ENCODE data around the gene PALLD. TPM values are rescaled to one million over a fixed set of nuclear protein-coding genes. Genes with fewer than 3 reads are reported as not detected.

Gene PALLD
- total RNA-seq, 1 experiment from 2014 or later, result 23.7 TPM

DNA sequence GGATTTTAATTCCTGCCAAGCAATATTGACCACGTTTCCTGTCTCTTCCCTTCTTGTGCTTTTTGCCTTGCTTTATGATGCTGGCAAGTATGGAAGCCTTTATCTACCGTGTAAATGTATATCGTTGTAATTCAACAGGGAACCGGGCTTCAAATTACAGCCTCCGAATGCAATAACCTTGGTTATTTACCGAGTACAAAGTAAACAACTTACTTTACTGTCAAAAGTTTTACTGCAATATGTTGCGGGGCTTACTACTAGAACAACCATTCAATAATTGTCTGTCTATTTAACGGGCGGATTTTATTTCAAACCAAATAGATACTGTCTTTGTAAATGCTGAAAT lies 73.1 kb downstream of the PALLD start:
- ChIA-PET CTCF (no interaction called here), POLR2A (no interaction called here)
- H3K4me1 Mint-ChIP-seq, result peaks cover 12% of the 10 kb centered on the region
- no peaks in the 10 kb centered on the region for H3K9me3 Mint-ChIP-seq
- TF ChIP-seq FOXP4 (CRISPR knock-in tag; IDR thresholded peaks at IDR 0.05), result no peak
- no peak for TF ChIP-seq NFE2L1 (CRISPR knock-in tag; IDR thresholded peaks at IDR 0.05)
- TF ChIP-seq NR2C2 (CRISPR knock-in tag; IDR thresholded peaks at IDR 0.05), result no peak
- no peak for TF ChIP-seq ZBTB21 (CRISPR knock-in tag; IDR thresholded peaks at IDR 0.05; ENCODE audit: borderline replicate concordance)
- TF ChIP-seq NFYB (CRISPR knock-in tag; conservative IDR thresholded peaks at IDR 0.05; ENCODE audit: low read depth), result no peak
- TF ChIP-seq, protein P1, sequence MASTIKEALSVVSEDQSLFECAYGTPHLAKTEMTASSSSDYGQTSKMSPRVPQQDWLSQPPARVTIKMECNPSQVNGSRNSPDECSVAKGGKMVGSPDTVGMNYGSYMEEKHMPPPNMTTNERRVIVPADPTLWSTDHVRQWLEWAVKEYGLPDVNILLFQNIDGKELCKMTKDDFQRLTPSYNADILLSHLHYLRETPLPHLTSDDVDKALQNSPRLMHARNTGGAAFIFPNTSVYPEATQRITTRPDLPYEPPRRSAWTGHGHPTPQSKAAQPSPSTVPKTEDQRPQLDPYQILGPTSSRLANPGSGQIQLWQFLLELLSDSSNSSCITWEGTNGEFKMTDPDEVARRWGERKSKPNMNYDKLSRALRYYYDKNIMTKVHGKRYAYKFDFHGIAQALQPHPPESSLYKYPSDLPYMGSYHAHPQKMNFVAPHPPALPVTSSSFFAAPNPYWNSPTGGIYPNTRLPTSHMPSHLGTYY (CRISPR knock-in tag; IDR thresholded peaks at IDR 0.05), result no peak
- TF ChIP-seq EMX1 (CRISPR knock-in tag; IDR thresholded peaks at IDR 0.05), result no peak
- TF ChIP-seq FOXK1 (CRISPR knock-in tag; IDR thresholded peaks at IDR 0.05), result no peak
- TF ChIP-seq GTF2I (CRISPR knock-in tag; conservative IDR thresholded peaks at IDR 0.05), result no peak
- TF ChIP-seq IRF2 (CRISPR knock-in tag; IDR thresholded peaks at IDR 0.05; ENCODE audit: borderline replicate concordance, low read depth), result no peak
- TF ChIP-seq MYBL2 (CRISPR knock-in tag; IDR thresholded peaks at IDR 0.05), result no peak
- TF ChIP-seq STAT6 (CRISPR knock-in tag; conservative IDR thresholded peaks at IDR 0.05; ENCODE audit: low read depth), result no peak
- TF ChIP-seq MXD4 (CRISPR knock-in tag; IDR thresholded peaks at IDR 0.05; ENCODE audit: borderline replicate concordance), result no peak
- TF ChIP-seq, protein P2, sequence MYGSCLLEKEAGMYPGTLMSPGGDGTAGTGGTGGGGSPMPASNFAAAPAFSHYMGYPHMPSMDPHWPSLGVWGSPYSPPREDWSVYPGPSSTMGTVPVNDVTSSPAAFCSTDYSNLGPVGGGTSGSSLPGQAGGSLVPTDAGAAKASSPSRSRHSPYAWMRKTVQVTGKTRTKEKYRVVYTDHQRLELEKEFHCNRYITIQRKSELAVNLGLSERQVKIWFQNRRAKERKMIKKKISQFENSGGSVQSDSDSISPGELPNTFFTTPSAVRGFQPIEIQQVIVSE (CRISPR knock-in tag; IDR thresholded peaks at IDR 0.05; ENCODE audit: borderline replicate concordance), result no peak
- TF ChIP-seq ESRRA (CRISPR knock-in tag; IDR thresholded peaks at IDR 0.05; ENCODE audit: borderline replicate concordance), result no peak
- TF ChIP-seq TEAD1 (CRISPR knock-in tag; IDR thresholded peaks at IDR 0.05), result no peak
- ATAC-seq, result no peak
- no peak overlapping the region for H3K4me3 Mint-ChIP-seq
- DNase-seq (ENCODE audit: low spot score), result no peak
- peaks cover 4% of the 10 kb centered on the region for H3K27me3 Mint-ChIP-seq (ENCODE audit: low read depth)
- no peak overlapping the region for H3K27ac Mint-ChIP-seq
- no peaks in the 10 kb centered on the region for H3K36me3 Mint-ChIP-seq

GRCh38 chr4:168570466-168570865 lies 73.6 kb downstream of the PALLD start:
- ChIA-PET CTCF (no interaction called here), POLR2A (no interaction called here)
- Mint-ChIP-seq H3K4me1 (peaks cover 12% of the 10 kb centered on the region), H3K36me3 (no peaks in the 10 kb centered on the region), H3K27me3 (ENCODE audit: low read depth) (no peaks in the 10 kb centered on the region; the same call in 1 of the 2 replicates), H3K4me3 (no peak overlapping the region), H3K27ac (no peak overlapping the region), H3K9me3 (no peaks in the 10 kb centered on the region)
- ATAC-seq (no peak), DNase-seq (ENCODE audit: low spot score) (no peak)
- TF ChIP-seq MXD4 (CRISPR knock-in tag; IDR thresholded peaks at IDR 0.05; ENCODE audit: borderline replicate concordance) (no peak), ESRRA (CRISPR knock-in tag; IDR thresholded peaks at IDR 0.05; ENCODE audit: borderline replicate concordance) (no peak), USF1 (CRISPR knock-in tag; IDR thresholded peaks at IDR 0.05) (no peak), NFYB (CRISPR knock-in tag; conservative IDR thresholded peaks at IDR 0.05; ENCODE audit: low read depth) (no peak), FOXK1 (CRISPR knock-in tag; IDR thresholded peaks at IDR 0.05) (no peak)
- TF ChIP-seq, protein P3, sequence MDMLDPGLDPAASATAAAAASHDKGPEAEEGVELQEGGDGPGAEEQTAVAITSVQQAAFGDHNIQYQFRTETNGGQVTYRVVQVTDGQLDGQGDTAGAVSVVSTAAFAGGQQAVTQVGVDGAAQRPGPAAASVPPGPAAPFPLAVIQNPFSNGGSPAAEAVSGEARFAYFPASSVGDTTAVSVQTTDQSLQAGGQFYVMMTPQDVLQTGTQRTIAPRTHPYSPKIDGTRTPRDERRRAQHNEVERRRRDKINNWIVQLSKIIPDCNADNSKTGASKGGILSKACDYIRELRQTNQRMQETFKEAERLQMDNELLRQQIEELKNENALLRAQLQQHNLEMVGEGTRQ (CRISPR knock-in tag; IDR thresholded peaks at IDR 0.05), result no peak
- TF ChIP-seq, protein P4, sequence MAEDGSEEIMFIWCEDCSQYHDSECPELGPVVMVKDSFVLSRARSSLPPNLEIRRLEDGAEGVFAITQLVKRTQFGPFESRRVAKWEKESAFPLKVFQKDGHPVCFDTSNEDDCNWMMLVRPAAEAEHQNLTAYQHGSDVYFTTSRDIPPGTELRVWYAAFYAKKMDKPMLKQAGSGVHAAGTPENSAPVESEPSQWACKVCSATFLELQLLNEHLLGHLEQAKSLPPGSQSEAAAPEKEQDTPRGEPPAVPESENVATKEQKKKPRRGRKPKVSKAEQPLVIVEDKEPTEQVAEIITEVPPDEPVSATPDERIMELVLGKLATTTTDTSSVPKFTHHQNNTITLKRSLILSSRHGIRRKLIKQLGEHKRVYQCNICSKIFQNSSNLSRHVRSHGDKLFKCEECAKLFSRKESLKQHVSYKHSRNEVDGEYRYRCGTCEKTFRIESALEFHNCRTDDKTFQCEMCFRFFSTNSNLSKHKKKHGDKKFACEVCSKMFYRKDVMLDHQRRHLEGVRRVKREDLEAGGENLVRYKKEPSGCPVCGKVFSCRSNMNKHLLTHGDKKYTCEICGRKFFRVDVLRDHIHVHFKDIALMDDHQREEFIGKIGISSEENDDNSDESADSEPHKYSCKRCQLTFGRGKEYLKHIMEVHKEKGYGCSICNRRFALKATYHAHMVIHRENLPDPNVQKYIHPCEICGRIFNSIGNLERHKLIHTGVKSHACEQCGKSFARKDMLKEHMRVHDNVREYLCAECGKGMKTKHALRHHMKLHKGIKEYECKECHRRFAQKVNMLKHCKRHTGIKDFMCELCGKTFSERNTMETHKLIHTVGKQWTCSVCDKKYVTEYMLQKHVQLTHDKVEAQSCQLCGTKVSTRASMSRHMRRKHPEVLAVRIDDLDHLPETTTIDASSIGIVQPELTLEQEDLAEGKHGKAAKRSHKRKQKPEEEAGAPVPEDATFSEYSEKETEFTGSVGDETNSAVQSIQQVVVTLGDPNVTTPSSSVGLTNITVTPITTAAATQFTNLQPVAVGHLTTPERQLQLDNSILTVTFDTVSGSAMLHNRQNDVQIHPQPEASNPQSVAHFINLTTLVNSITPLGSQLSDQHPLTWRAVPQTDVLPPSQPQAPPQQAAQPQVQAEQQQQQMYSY (CRISPR knock-in tag; IDR thresholded peaks at IDR 0.05), result no peak
- TF ChIP-seq, protein P5, sequence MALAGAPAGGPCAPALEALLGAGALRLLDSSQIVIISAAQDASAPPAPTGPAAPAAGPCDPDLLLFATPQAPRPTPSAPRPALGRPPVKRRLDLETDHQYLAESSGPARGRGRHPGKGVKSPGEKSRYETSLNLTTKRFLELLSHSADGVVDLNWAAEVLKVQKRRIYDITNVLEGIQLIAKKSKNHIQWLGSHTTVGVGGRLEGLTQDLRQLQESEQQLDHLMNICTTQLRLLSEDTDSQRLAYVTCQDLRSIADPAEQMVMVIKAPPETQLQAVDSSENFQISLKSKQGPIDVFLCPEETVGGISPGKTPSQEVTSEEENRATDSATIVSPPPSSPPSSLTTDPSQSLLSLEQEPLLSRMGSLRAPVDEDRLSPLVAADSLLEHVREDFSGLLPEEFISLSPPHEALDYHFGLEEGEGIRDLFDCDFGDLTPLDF (CRISPR knock-in tag; IDR thresholded peaks at IDR 0.05), result no peak

Data from WTC11 (cell line).